ENCODE measurements around the gene LYSMD1.

DNA sequence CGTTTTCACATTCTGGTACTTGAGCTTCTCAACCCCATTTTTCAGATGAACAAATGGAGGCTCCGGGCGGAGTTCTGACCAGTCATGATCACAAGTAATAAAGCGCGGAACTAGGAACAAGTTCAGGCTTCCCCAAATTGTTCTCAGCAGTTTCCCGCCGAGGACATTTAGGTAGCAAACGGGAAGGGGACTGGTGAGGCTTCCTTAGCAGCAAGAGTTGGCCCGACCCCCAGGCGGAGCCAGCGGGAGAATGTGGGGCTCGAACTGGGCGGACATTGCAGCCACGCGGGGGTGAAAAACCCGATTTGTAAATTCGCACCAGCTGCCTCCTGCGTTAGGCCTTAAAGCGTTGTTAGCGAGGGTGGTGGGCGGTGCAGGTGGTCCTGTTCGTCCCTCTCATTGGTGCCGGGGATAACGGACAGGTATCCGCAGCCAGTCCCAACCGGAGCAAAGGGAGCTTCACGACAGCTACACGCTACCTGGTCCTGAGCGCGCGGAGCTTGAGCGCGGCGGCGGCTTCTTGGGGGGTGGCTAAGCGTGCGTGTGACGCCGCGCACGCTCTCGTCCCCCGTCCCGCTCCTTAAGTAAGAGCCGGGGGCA, 34.6 kb downstream of the LYSMD1 start:
- peak in 2 of 4 donors; percentile 11 to 18 for TF ChIP-seq POLR2A (IDR thresholded peaks at IDR 0.05)
- TF ChIP-seq CTCF (IDR thresholded peaks at IDR 0.05), result no peak
